ENCODE measurements around the gene MEGF6. TPM values are rescaled to one million over a fixed set of nuclear protein-coding genes. Genes with fewer than 3 reads are reported as not detected.

MEGF6 gene
- total and polyA plus RNA-seq, 2 experiments from 2014 or later, result 11.6 to 21.9 TPM

DNA sequence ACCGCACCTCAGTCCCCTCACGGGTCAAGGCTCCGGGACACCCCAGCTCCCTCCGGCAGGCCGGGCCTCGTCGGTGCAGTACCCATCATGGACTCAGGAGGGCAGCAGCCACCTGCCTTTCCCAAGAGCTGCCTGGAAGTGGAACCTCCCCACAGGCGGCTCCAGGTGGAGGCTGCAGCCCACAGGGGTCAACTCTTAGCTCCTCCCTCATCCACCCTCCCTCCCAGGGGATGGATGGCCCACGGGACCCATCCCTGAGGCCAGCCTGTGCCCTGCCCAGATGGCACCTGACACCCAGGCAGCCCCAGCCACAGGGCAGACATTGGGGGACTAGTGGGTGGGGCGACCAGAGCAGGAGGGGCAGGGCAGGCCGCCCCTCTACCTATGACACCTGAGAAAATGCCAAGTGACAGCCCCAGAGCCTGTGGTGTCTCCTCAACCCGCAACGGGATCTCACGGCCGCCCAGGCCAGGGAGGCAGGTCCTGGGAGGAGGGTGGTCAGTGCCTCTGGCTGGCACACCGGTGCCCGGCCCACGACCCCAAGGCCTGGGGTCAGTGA is 158.0 kb downstream of the MEGF6 start:
- Histone ChIP-seq H3K4me1 (ENCODE audit: insufficient read depth) (peaks cover 23% of the 10 kb centered on the region), H3K9me3 (ENCODE audit: low read depth) (no peaks in the 10 kb centered on the region), H3K27ac (peak overlapping the region; percentile 94), H3K36me3 (replicated peaks; ENCODE audit: insufficient read depth, low read depth) (no peaks in the 10 kb centered on the region), H3K27me3 (no peaks in the 10 kb centered on the region), H3K4me2 (peak overlapping the region; percentile 93), H3K9me2 (replicated peaks; ENCODE audit: insufficient read depth) (no peaks in the 10 kb centered on the region), H3K79me2 (peaks cover 11% of the 10 kb centered on the region), H3K4me3 (no peak overlapping the region), H2AFZ (no peak overlapping the region), H4K20me1 (ENCODE audit: insufficient read depth, poor library complexity, severe bottlenecking) (no peaks in the 10 kb centered on the region)
- TF ChIP-seq, protein P1, sequence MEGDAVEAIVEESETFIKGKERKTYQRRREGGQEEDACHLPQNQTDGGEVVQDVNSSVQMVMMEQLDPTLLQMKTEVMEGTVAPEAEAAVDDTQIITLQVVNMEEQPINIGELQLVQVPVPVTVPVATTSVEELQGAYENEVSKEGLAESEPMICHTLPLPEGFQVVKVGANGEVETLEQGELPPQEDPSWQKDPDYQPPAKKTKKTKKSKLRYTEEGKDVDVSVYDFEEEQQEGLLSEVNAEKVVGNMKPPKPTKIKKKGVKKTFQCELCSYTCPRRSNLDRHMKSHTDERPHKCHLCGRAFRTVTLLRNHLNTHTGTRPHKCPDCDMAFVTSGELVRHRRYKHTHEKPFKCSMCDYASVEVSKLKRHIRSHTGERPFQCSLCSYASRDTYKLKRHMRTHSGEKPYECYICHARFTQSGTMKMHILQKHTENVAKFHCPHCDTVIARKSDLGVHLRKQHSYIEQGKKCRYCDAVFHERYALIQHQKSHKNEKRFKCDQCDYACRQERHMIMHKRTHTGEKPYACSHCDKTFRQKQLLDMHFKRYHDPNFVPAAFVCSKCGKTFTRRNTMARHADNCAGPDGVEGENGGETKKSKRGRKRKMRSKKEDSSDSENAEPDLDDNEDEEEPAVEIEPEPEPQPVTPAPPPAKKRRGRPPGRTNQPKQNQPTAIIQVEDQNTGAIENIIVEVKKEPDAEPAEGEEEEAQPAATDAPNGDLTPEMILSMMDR (IDR thresholded peaks at IDR 0.05; ENCODE audit: poor library complexity), result peak; percentile 88
- no peak for TF ChIP-seq EZH2 (IDR thresholded peaks at IDR 0.05; ENCODE audit: borderline replicate concordance)
- DNase-seq (ENCODE audit: low spot score), result peak; percentile 90
- WGBS (ENCODE audit: low lambda C conversion rate, missing lambda C conversion rate), result 38% methylated on average over 18 of the region's 18 CpGs

DNA sequence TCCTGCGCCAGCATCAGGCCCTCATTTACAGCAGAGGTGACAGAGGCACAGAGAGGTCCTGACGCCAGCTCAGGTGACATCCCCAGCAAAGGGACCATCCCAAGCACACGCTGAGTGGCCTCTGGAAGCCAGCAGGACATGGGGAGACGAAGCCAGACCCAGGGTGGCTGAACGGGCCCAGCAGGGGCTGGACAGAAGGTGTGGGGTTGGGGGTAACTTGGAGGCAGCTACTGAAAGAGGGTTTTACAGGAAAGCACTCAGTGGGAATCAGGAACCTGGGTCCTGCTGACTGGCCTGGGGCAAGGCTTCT is 158.5 kb downstream of the MEGF6 start:
- TF ChIP-seq EZH2phosphoT487 (IDR thresholded peaks at IDR 0.05; ENCODE audit: low read depth, severe bottlenecking, unreplicated experiment) (no peak), EZH2 (IDR thresholded peaks at IDR 0.05; ENCODE audit: borderline replicate concordance) (no peak)
- TF ChIP-seq, protein P1 (IDR thresholded peaks at IDR 0.05; ENCODE audit: poor library complexity), result no peak
- Histone ChIP-seq H3K4me3 (no peak overlapping the region), H4K20me1 (ENCODE audit: insufficient read depth, poor library complexity, severe bottlenecking) (no peaks in the 10 kb centered on the region), H3K4me1 (ENCODE audit: insufficient read depth) (peaks cover 18% of the 10 kb centered on the region), H2AFZ (no peak overlapping the region), H3K79me2 (peaks cover 11% of the 10 kb centered on the region), H3K9me3 (ENCODE audit: low read depth) (no peaks in the 10 kb centered on the region), H3K27ac (no peak overlapping the region), H3K36me3 (replicated peaks; ENCODE audit: insufficient read depth, low read depth) (no peaks in the 10 kb centered on the region), H3K27me3 (no peaks in the 10 kb centered on the region), H3K4me2 (no peak overlapping the region), H3K9me2 (replicated peaks; ENCODE audit: insufficient read depth) (no peaks in the 10 kb centered on the region)
- no peak for DNase-seq (ENCODE audit: low spot score)
- 44% methylated on average over 5 of the region's 5 CpGs for WGBS (ENCODE audit: low lambda C conversion rate, missing lambda C conversion rate)

DNA sequence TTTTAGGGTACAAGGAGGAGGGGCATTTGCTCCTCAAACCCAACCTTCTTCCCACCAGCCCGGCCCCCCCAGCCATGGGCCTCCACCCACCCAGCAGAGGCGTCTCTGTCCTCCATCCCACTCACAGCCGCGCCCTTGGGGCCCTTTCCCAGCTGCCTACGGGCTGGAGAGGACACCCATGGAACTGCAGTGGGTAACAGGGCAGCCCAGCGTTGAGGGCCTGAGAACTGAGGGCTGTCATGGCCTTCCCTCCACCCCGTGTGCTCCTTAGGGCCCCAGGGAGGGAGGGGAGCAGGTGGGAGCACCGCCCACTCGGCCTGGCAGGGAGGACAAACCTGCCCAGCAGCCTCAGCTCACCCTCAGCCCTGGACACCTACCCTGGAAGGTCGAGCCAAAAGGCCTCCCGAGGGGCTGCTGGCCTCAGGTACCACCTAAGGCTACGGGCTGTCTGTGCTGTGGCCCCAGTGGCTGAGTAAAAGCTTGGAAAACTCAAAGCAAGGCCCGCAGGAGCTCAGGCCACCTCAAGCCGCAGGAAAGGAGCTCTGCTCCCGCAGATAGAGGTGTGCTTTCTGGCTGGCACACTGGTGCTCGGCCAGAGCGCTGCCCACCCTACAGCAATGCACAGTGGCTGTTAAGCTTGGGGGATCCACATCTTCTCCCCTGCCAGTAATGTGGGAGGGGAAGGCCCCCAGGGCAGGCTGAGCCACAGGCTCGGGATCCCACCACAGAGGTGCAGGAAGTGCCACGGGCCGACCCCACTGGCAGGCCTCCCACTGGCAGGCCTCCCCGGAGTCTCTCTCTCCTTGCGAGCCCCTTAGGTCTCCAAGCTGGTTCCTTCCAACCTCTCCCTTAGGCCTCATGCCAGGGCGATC is 159.1 kb downstream of the MEGF6 start:
- Histone ChIP-seq H2AFZ (no peak overlapping the region), H3K9me3 (ENCODE audit: low read depth) (no peaks in the 10 kb centered on the region), H3K79me2 (peaks cover 11% of the 10 kb centered on the region), H3K4me3 (no peak overlapping the region), H4K20me1 (ENCODE audit: insufficient read depth, poor library complexity, severe bottlenecking) (no peaks in the 10 kb centered on the region), H3K9me2 (replicated peaks; ENCODE audit: insufficient read depth) (no peaks in the 10 kb centered on the region), H3K4me1 (ENCODE audit: insufficient read depth) (peaks cover 13% of the 10 kb centered on the region), H3K36me3 (replicated peaks; ENCODE audit: insufficient read depth, low read depth) (no peaks in the 10 kb centered on the region), H3K27ac (no peak overlapping the region), H3K4me2 (no peak overlapping the region), H3K27me3 (no peaks in the 10 kb centered on the region)
- no peak for TF ChIP-seq EZH2phosphoT487 (IDR thresholded peaks at IDR 0.05; ENCODE audit: low read depth, severe bottlenecking, unreplicated experiment)
- TF ChIP-seq, protein P1 (IDR thresholded peaks at IDR 0.05; ENCODE audit: poor library complexity), result no peak
- no peak for TF ChIP-seq EZH2 (IDR thresholded peaks at IDR 0.05; ENCODE audit: borderline replicate concordance)
- no peak for DNase-seq (ENCODE audit: low spot score)
- 82% methylated on average over 20 of the region's 23 CpGs for WGBS (ENCODE audit: low lambda C conversion rate, missing lambda C conversion rate)

Data from hepatocyte (in vitro differentiated cells).